HepG2 (cell line): ENCODE measurements around the gene SEC16A.

Experiments used
- BCL6 ChIP-seq: IDR thresholded peaks from 2 replicates; pipeline ENCODE4 v1.6.1; 2016; ENCODE audit warnings: missing genetic modification reagents, missing compliant biosample characterization
- CTCF ChIP-seq: sonication (generic); formaldehyde crosslinking; IDR thresholded peaks from 2 replicates; pipeline ENCODE4 v1.5.0; 2020; ENCODE audit warnings: mild to moderate bottlenecking, missing genetic modification reagents, moderate library complexity
- EZH2 ChIP-seq: conservative IDR thresholded peaks from 2 replicates; pipeline ENCODE4 v1.6.1; 2012; ENCODE audit warnings: mild to moderate bottlenecking, low read depth, low read length, moderate library complexity
- MYC ChIP-seq: sonication (generic); formaldehyde crosslinking; IDR thresholded peaks from 2 replicates; pipeline ENCODE4 v1.9.0; 2021; ENCODE audit warnings: missing genetic modification reagents, borderline replicate concordance
- NFATC3 ChIP-seq: sonication (generic); formaldehyde crosslinking; IDR thresholded peaks from 2 replicates; pipeline ENCODE4 v1.5.1; 2020; ENCODE audit warnings: mild to moderate bottlenecking, missing genetic modification reagents
- POLR2A ChIP-seq, 2 experiments: IDR thresholded peaks; 2 replicates each; pipeline ENCODE4 v1.6.1; 2011; ENCODE audit warnings: low read depth in 2 of 2, low read length in 2 of 2, mild to moderate bottlenecking in 1 of 2, moderate library complexity in 1 of 2; ENCODE audit not compliant: insufficient read depth in 1 of 2
- POLR2AphosphoS5 ChIP-seq: IDR thresholded peaks from 2 replicates; pipeline ENCODE4 v1.6.1; 2012; ENCODE audit warnings: low read depth, low read length
- RAD21 ChIP-seq: fragments of 450-650 bp; formaldehyde crosslinking; IDR thresholded peaks from 2 replicates; pipeline ENCODE4 v1.5.0; 2020; ENCODE audit warnings: mild to moderate bottlenecking
- RBAK ChIP-seq: sonication (generic); formaldehyde crosslinking; IDR thresholded peaks from 2 replicates; pipeline ENCODE4 v1.5.1; 2020; ENCODE audit warnings: mild to moderate bottlenecking, missing genetic modification reagents
- REST ChIP-seq, 2 experiments: IDR thresholded peaks; 2 replicates each; pipeline ENCODE4 v1.6.1; 2011 to 2012; ENCODE audit warnings: low read length in 2 of 2, borderline replicate concordance in 1 of 2, low read depth in 1 of 2, mild to moderate bottlenecking in 1 of 2, moderate library complexity in 1 of 2
- SOX5 ChIP-seq: IDR thresholded peaks from 2 replicates; pipeline ENCODE4 v1.6.1; 2016; ENCODE audit warnings: borderline replicate concordance
- TAF1 ChIP-seq: sonication (generic); formaldehyde crosslinking; IDR thresholded peaks from 2 replicates; pipeline ENCODE4 v1.4.0; 2020; ENCODE audit warnings: missing genetic modification reagents
- TBL1XR1 ChIP-seq: fragments of 150-350 bp; IDR thresholded peaks from 2 replicates; pipeline ENCODE4 v1.6.1; 2014; ENCODE audit warnings: borderline replicate concordance, low read length; ENCODE audit not compliant: partially characterized antibody
- ZNF513 ChIP-seq: sonication (generic); formaldehyde crosslinking; conservative IDR thresholded peaks from 2 replicates; pipeline ENCODE4 v1.5.0; 2020; ENCODE audit warnings: missing genetic modification reagents

- TF ChIP-seq CTCF (no peak), ZNF513 (no peak), TBL1XR1 (no peak), RBAK (no peak), MYC (no peak), NFATC3 (CRISPR knock-in tag) (no peak), RAD21 (CRISPR knock-in tag) (no peak), POLR2AphosphoS5 (no peak), SOX5 (CRISPR knock-in tag) (no peak), POLR2A (IDR thresholded peaks at IDR 0.05; ENCODE audit: insufficient read depth in 1 of 2, low read depth in 2 of 2, low read length in 2 of 2) (no peak), BCL6 (CRISPR knock-in tag) (no peak), REST (IDR thresholded peaks at IDR 0.05; ENCODE audit: borderline replicate concordance in 1 of 2, low read depth in 1 of 2, low read length in 2 of 2) (no peak), TAF1 (CRISPR knock-in tag) (no peak), EZH2 (no peak)
Observed at GRCh38 chr9:136445799-136446198, 37.0 kb downstream of the SEC16A start.
